ENCODE results near the gene TMEM132C.
"Not testable (repeated sequence)": the region's sequence is repeated elsewhere in the genome, so short reads cannot be mapped to it uniquely, and the experiment has no call there.

TMEM132C gene

GRCh38 chr12:128424931-128425431, 158.0 kb downstream of the TMEM132C start:
- no peak for DNase-seq

DNA sequence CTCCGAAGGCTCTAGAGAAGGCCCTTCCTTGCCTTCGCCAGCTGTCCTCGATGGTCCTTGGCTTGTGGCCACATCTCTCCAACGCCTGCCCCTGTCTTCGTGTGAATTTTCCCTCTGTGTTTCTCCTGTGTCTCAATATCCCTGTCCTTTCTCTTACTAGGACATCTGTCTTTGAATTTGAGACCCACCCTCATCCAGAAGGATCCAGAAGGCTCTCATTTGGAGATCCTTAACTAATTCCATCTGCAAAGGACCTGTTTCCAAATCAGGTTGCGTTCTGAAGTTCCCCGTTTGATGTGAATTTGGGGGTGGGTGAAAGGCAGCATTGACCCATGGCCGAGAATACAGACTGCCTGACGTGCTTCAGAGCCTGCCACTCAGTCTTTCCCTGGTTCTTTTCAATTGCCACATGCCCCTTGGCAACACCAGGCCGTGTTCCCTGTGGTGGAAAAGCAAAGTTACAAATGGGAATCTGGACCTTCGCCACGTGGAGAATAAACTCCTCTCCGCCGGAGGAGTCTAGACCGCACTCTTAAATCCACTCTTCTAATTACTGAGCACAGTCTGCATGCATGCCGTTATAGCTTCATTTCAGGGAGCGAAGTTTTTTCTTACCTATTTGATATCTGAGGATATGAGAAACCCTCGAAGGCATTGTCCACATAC, 158.8 kb downstream of the TMEM132C start:
- DNase-seq: no peak

GRCh38 chr12:128426511-128426910, 159.5 kb downstream of the TMEM132C start:
- no peak for DNase-seq

GRCh38 chr12:128439796-128440195, 172.8 kb downstream of the TMEM132C start:
- no peak for DNase-seq

DNA sequence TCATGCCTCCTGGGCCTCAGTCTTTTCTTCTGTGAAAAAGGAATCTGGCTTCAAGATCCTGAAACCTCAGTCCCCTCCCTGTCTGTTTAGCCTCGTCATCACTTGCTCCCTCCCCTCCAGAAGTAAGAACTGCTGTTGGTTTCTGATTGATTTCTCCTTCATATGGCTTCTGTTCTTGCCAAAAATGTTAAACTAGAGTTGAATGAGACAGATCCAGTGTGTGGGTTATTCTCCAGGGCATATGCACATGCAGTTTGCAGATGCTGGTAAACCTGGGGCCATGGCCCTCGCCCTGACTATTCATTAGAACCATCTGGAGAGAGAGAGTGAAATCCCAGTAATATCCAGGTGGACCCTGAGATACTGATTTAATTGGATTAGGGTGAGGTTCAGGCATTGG, 175.1 kb downstream of the TMEM132C start:
- DNase-seq: no peak

- no peak for DNase-seq
Measured at GRCh38 chr12:128444598-128444997, 177.6 kb downstream of the TMEM132C start.

DNA sequence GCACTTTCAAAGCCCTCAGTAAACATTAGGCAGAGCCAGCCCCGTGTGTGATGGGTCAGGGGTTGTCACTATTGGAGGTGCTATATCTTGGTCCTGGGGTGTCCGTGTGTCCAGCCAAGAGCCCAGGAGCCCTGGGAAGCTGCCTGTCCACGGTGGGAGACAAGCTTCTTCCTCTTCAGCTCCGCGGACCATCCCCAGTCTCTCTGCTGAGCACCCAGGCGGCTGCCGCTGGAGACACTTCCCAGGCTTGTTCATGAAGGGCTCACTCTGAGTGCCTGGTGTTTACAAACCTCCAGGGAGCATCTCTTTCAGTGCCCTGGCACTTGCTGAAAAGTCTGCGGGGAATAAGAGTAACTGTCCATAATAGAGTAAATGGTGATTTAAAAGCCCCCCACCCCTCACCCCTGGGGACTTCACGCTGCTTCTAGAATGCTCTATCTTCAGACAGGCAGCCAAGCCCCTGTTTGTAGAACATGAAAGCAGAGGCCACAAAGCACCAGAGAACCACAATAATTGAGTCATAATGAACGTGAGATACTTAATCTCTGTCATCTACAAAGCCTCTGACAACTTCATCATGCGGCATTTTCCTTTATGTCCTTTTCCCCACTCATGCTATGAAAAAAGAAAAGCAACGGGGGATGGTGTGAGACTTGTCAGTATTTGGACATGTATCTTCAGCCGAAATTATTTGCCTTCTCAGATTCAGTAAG, 178.6 kb downstream of the TMEM132C start:
- no peak for DNase-seq

- peak; percentile 88 for DNase-seq
Measured at GRCh38 chr12:128449146-128449894, 182.3 kb downstream of the TMEM132C start.

DNA sequence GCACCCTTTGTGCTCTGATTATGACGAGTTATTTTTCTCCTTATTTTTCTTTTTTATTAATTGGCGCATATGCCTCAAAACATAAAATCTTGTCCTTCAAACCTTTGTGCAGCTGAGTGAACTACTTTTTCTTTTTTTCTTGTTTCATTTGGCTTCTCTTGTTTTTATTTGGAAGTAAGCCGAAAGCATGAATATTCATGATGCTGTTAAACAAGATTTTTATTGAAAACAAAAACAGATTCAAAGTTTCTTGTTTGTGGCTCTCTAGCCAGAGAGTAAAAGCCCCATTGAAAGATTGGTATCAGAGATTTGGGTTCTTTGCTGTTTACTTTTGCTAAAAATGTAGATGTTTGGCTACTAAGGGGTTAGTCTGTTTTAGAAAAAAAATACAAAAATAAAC, 183.8 kb downstream of the TMEM132C start:
- no peak for DNase-seq

- DNase-seq: peak; percentile 23
Measured at GRCh38 chr12:128455851-128456250, 188.9 kb downstream of the TMEM132C start.

DNA sequence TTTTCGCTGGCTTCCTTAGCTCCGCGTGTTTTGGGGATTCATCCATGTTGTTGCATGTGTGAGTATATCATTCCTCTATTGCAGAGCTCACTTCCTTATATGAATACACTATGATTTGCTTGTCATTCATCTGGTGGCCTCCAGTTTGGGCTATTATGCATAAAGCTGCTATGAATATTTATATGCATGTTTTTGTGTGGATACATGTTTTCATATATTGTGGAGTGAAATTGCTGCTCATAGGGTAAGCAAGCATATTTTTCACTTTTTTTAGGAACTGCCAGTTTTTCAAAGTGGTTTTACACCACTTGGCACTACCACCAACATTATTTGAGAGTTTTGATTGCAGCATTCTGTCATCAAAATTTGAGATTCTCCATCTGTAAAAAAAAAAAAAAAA, 190.0 kb downstream of the TMEM132C start:
- DNase-seq: no peak

DNA sequence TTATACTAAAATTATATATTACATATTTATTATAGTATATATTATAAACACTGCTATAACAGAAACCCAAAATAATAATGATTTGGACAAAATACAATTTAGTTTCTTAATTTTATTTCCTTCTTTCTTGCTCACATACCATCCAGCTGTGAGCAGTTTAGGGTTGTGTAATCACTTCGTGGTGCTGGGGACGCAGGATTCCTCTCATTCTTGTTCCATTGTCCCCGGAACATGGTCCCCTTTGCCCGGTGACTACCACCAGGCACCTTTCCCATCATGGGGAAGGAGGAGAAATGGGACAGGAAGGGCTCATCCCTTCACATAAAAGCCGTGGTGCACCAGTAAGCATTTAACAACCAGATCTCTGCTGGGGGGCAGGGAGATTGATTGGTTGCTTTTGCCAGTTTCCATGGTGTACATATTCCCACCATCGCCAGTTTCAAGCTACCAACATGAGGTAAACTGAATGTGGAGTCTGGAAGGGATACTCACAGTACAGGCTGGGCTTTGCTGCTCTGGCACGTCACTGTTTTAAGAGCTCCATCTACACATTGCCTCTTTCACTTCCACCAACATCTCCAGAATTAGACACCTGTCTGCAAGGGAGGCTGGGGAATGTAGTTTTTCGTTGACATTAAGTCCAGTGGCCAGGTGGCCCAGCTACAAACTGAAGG, 191.5 kb downstream of the TMEM132C start:
- DNase-seq: no peak

GRCh38 chr12:128459067-128459466, 192.1 kb downstream of the TMEM132C start:
- no peak for DNase-seq

DNA sequence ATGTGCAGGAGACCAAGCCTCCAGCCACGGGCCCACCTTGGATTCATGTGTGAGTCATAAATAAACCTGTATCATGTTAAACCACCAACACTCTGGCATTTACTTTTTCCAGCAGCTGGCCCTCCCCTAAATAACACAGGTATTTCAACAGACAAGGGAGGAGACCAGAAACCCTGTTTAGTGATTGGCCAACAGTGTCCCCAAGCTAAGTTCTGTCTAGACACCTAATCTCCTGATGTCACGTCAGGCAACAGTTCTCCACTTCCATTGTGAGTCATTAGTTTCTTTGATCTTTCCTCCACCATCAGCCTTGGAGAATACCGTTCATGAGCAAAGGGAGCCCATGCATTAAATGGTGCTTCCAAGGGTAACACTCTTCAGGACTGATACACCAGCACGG, 196.9 kb downstream of the TMEM132C start:
- DNase-seq: no peak

DNA sequence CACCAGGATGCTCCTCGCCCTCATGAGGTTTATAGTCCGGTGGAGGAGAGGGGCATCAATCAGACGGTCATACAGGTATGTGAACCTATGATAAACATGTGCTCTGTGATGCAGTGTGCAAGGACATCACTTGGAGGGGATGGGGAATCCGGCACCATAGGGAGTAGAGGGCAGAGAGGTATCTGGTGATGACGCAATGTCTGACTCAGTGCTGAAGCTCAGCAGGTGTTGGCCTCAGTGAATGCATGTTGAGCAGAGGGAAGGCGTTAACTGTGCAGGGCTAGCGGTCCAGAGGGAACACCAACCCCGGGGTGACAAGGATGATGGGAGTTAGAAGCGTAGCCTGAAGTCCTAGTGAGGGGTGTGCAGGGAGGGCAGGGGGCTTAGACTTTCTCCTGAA, 200.9 kb downstream of the TMEM132C start:
- DNase-seq: no peak

DNA sequence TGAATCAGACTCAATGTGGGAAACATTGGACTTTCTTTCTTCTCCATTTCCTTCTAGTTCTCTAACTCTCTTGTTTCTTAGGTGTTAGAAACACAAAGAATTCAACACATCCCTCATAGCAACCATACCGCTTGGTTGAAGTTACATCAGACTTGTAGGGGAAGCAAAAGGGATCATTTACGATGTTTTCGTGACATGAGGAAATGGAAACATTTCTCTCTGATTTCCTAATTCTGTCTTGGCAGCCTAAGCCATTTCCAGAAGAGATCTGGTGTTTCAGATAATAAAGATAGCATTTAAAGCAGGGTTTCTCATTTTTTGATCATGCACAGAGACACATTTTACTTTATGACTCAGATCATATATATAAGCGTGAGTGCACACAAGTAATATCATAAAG, 202.0 kb downstream of the TMEM132C start:
- no peak for DNase-seq

GRCh38 chr12:128471491-128471890, 204.5 kb downstream of the TMEM132C start:
- DNase-seq: no peak

DNA sequence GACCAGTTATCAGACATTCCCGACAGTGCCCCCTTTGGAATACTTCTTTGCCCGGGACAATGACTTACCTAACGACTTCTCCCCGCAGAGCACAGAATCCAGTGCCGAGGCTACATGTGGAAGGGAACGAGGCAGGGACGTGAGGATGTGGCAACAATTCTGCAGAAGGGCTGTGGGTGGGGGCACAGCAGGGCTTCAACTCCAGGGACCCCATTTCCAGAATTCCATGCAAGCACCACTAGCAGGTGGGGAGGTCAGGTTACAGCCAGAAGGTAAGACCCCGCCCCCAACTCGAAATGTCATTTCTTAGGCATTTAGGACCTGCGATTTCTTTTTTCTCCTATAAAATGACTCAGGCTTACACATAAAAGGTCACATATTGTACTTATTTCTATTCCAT, 207.9 kb downstream of the TMEM132C start:
- DNase-seq: no peak

DNA sequence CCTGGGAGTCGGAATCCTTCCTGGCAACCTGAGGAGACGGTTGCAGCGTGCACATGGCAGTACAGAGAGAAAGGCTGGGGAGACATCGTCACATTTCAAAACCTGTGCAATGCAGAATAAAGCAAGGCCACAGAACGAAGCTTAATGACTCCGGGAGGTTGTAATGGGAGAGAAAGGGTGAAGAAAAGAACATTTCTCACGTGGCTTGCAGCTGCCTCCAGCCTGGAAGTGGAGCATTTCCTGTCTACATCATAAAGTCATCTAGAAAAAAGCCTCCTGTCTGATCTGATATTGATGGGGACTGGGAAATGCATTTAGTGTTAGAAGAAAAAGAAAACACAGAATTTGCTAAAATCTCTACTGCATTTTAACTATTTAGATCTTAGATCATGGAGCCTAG, 209.3 kb downstream of the TMEM132C start:
- no peak for DNase-seq

DNA sequence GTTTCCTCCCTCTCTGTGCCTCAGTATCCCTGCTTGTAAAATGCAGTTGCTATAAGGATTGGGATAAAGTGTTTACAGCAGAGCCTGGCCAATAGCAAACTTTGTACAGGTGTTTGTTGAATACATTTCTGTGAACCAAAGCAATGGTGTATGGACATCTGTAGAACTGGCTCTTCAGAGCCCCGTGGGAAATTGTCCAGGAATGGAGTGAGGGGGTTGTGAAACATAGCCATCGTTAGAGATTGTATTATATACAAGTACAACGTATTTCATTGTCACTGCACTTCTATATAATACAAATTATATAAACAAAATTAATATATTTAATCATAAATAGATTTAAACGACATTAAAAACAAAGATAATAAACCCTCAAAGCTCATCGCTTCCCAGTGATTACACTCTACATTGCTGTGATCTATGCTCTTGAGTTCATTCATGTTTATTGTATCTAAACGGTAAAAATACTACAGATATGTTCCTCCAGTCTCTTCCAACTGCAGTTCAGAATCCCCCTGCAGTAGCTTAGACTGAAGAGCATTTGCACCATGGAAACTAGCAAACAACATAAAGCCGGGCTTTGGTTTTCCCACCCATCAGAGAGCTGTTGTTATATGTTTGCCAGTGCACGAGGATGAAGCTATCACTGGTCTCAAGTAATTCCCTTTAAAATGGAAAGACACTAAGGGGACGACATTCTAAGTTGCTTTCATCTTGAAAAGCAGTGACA, 216.7 kb downstream of the TMEM132C start:
- DNase-seq: no peak

GRCh38 chr12:128497376-128497775, 230.4 kb downstream of the TMEM132C start:
- not testable (repeated sequence) for DNase-seq

- DNase-seq: no peak
Measured at GRCh38 chr12:128507470-128507869, 240.5 kb downstream of the TMEM132C start.

- DNase-seq: no peak
Measured at GRCh38 chr12:128509170-128509569, 242.2 kb downstream of the TMEM132C start.

All from NCI-H2171 treated with DMSO at 0.1 percent for 48 hours (cell line).